Measurements from ENCODE around the gene ZSWIM5. TPM values are rescaled to one million over a fixed set of nuclear protein-coding genes. Genes with fewer than 3 reads are reported as not detected.

Gene ZSWIM5
- total RNA-seq, 1 experiment from 2014 or later: 1.4 TPM

GRCh38 chr1:45221716-45222115 is 15.3 kb upstream of the ZSWIM5 start:
- H4K20me1 ChIP-seq (ENCODE audit: low read length): no peaks in the 10 kb centered on the region
- no peaks in the 10 kb centered on the region for H3K27me3 ChIP-seq (ENCODE audit: low read length)
- H3K4me1 ChIP-seq (ENCODE audit: insufficient read depth, low read length): no peaks in the 10 kb centered on the region; the same call in 1 of the 2 replicates
- no TSS peak for BruUV-seq (replicated peaks)
- H3K27ac ChIP-seq (ENCODE audit: low read length): no peak overlapping the region
- no peaks in the 10 kb centered on the region for H3K36me3 ChIP-seq (ENCODE audit: low read depth, low read length)
- H3F3A ChIP-seq (ENCODE audit: low read length, unreplicated experiment): no peaks in the 10 kb centered on the region
- H3K9me2 ChIP-seq (replicated peaks; ENCODE audit: low read length): no peaks in the 10 kb centered on the region
- TF ChIP-seq EZH2phosphoT487 (IDR thresholded peaks at IDR 0.05; ENCODE audit: borderline replicate concordance, low read length) (no peak), CTCF (conservative IDR thresholded peaks at IDR 0.05; ENCODE audit: low read depth, low read length) (no peak), EZH2 (IDR thresholded peaks at IDR 0.05; ENCODE audit: low read length, unreplicated experiment) (no peak)
- intact Hi-C loops (cut with micrococcal nuclease): no loop called here
- ATAC-seq (peak; percentile 42; the same call in 1 of the 2 replicates), DNase-seq (peak; percentile 57)
- H3K9me3 ChIP-seq (ENCODE audit: low read length): no peaks in the 10 kb centered on the region
- H3K9ac ChIP-seq (ENCODE audit: low read length): no peak overlapping the region
- H3K79me2 ChIP-seq (ENCODE audit: low read length): no peaks in the 10 kb centered on the region
- no peak overlapping the region; the same call in 1 of the 2 replicates for H2AFZ ChIP-seq (ENCODE audit: low read length)
- CTCF ChIA-PET: interaction anchor here (0.7 kb wide), 1 partner anchor 270 kb away, joined by 3 read pairs; no protein-coding TSS in a partner anchor
- no peak overlapping the region for H3K4me3 ChIP-seq (ENCODE audit: low read length)
- POLR2A ChIA-PET (ENCODE audit: unreplicated experiment): no interaction called here
- no peak overlapping the region for H3K4me2 ChIP-seq (ENCODE audit: low read length)

DNA sequence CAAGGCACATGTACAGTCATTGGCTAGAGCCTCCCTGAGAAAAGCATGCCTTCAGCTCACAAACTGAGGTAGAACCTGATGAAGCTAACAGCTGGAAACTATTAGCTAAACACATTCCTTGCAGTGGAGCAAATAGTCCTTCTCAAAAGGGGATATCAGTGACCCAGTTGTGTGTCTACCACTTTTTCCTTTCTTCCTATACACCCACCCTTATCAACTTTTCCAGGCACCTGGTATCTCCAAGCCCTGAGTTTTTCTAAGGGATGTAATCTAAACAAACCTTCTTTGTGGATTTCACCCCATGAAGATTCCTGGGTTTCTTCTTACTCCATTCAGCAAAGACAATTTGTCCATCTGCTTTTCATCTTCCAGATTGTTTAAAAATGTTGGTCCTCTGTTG is 10.5 kb upstream of the ZSWIM5 start:
- no peak overlapping the region for H3K27ac ChIP-seq (ENCODE audit: low read length)
- POLR2A ChIA-PET (ENCODE audit: unreplicated experiment): no interaction called here
- CTCF ChIA-PET: no interaction called here
- H3K27me3 ChIP-seq (ENCODE audit: low read length): no peaks in the 10 kb centered on the region
- no peaks in the 10 kb centered on the region for H3K9me2 ChIP-seq (replicated peaks; ENCODE audit: low read length)
- H3K79me2 ChIP-seq (ENCODE audit: low read length): no peaks in the 10 kb centered on the region
- no peak for TF ChIP-seq CTCF (conservative IDR thresholded peaks at IDR 0.05; ENCODE audit: low read depth, low read length)
- TF ChIP-seq EZH2 (IDR thresholded peaks at IDR 0.05; ENCODE audit: low read length, unreplicated experiment): no peak
- TF ChIP-seq EZH2phosphoT487 (IDR thresholded peaks at IDR 0.05; ENCODE audit: borderline replicate concordance, low read length): no peak
- ATAC-seq (no peak), DNase-seq (no peak)
- no peaks in the 10 kb centered on the region for H3K9me3 ChIP-seq (ENCODE audit: low read length)
- intact Hi-C loops (cut with micrococcal nuclease): no loop called here
- no peak overlapping the region for H3K9ac ChIP-seq (ENCODE audit: low read length)
- no peaks in the 10 kb centered on the region for H3K36me3 ChIP-seq (ENCODE audit: low read depth, low read length)
- no peak overlapping the region for H3K4me2 ChIP-seq (ENCODE audit: low read length)
- H3F3A ChIP-seq (ENCODE audit: low read length, unreplicated experiment): no peaks in the 10 kb centered on the region
- H4K20me1 ChIP-seq (ENCODE audit: low read length): no peaks in the 10 kb centered on the region
- no TSS peak for BruUV-seq (replicated peaks)
- H3K4me1 ChIP-seq (ENCODE audit: insufficient read depth, low read length): no peaks in the 10 kb centered on the region; the same call in 1 of the 2 replicates
- no peak overlapping the region for H2AFZ ChIP-seq (ENCODE audit: low read length)
- no peak overlapping the region for H3K4me3 ChIP-seq (ENCODE audit: low read length)

DNA sequence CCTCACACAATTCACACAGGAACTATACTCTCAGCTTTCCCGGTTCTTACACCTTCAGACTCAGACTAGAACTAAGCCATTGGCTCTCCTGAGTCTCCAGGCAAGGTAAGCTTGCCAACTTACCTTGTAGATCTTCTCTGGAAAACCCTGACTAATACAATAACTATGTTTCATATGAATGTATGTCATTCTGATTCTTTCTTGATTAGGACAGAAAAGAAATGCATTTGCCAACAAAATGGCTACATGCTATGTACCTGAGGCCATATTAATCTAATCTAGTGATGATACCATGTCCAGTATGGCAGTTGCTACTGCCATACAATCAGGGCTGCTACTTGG is 9.8 kb upstream of the ZSWIM5 start:
- Histone ChIP-seq H4K20me1 (ENCODE audit: low read length) (no peaks in the 10 kb centered on the region), H3K9me2 (replicated peaks; ENCODE audit: low read length) (no peaks in the 10 kb centered on the region), H3K27ac (ENCODE audit: low read length) (no peak overlapping the region), H3K36me3 (ENCODE audit: low read depth, low read length) (no peaks in the 10 kb centered on the region), H3K4me2 (ENCODE audit: low read length) (no peak overlapping the region), H3F3A (ENCODE audit: low read length, unreplicated experiment) (no peaks in the 10 kb centered on the region), H3K4me1 (ENCODE audit: insufficient read depth, low read length) (no peaks in the 10 kb centered on the region), H2AFZ (ENCODE audit: low read length) (no peak overlapping the region), H3K27me3 (ENCODE audit: low read length) (no peaks in the 10 kb centered on the region), H3K9me3 (ENCODE audit: low read length) (no peaks in the 10 kb centered on the region), H3K9ac (ENCODE audit: low read length) (no peak overlapping the region), H3K79me2 (ENCODE audit: low read length) (no peaks in the 10 kb centered on the region), H3K4me3 (ENCODE audit: low read length) (no peak overlapping the region)
- no TSS peak for BruUV-seq (replicated peaks)
- ChIA-PET POLR2A (ENCODE audit: unreplicated experiment) (no interaction called here), CTCF (no interaction called here)
- peak; percentile 55 for DNase-seq
- intact Hi-C loops (cut with micrococcal nuclease): no loop called here
- TF ChIP-seq EZH2 (IDR thresholded peaks at IDR 0.05; ENCODE audit: low read length, unreplicated experiment): no peak
- TF ChIP-seq CTCF (conservative IDR thresholded peaks at IDR 0.05; ENCODE audit: low read depth, low read length): no peak
- TF ChIP-seq EZH2phosphoT487 (IDR thresholded peaks at IDR 0.05; ENCODE audit: borderline replicate concordance, low read length): no peak
- ATAC-seq: no peak; the same call in 1 of the 2 replicates

Data from PC-3 (cell line).